Astrocyte of the cerebellum (primary cell): Measurements from ENCODE around the gene BFSP1.

Source experiments
- DNase-seq: peaks from one replicate; pipeline ENCODE4 v3.0.0-alpha.2; 2011; ENCODE audit warnings: low read depth
- H3K4me3 ChIP-seq: 2 replicates; pipeline ENCODE4 v1.5.1; 2011; ENCODE audit warnings: mild to moderate bottlenecking, low read depth, low read length, moderate library complexity
- CTCF ChIP-seq: IDR thresholded peaks from 2 replicates; pipeline ENCODE4 v1.5.1; 2012; ENCODE audit warnings: low read length, low read depth, moderate library complexity, mild to moderate bottlenecking; ENCODE audit errors: missing control alignments
- in situ Hi-C: cut with HindIII; loops from 2 replicates; pipeline ENCODE4 v1.10.0; 2017; ENCODE audit warnings: low sequenced_read_pairs

The BFSP1 gene

GRCh38 chr20:17536944-17537444 is 5.8 kb upstream of the BFSP1 start:
- H3K4me3 ChIP-seq, result no peak overlapping the region
- in situ Hi-C loops, result no loop called here
- peak; percentile 67 for DNase-seq
- TF ChIP-seq CTCF, result peak; percentile 94

GRCh38 chr20:17534077-17534476 is 2.9 kb upstream of the BFSP1 start:
- DNase-seq, result no peak
- H3K4me3 ChIP-seq, result no peak overlapping the region
- no peak for TF ChIP-seq CTCF
- in situ Hi-C loops, result no loop called here

GRCh38 chr20:17533396-17533795 is 2.2 kb upstream of the BFSP1 start:
- in situ Hi-C loops, result no loop called here
- no peak for TF ChIP-seq CTCF
- no peak for DNase-seq
- no peak overlapping the region for H3K4me3 ChIP-seq

- H3K4me3 ChIP-seq, result peak overlapping the region; percentile 40
- DNase-seq, result no peak
- in situ Hi-C loops, result no loop called here
- no peak for TF ChIP-seq CTCF
Observed at GRCh38 chr20:17531665-17532025, 466 bp upstream of the BFSP1 start.

- no peak for DNase-seq
- H3K4me3 ChIP-seq, result no peak overlapping the region
- TF ChIP-seq CTCF, result no peak
- in situ Hi-C loops, result no loop called here
Observed at GRCh38 chr20:17530153-17530552, 1.0 kb downstream of the BFSP1 start.

GRCh38 chr20:17529586-17529985 is 1.6 kb downstream of the BFSP1 start:
- no peak for TF ChIP-seq CTCF
- no peak for DNase-seq
- in situ Hi-C loops, result no loop called here
- no peak overlapping the region for H3K4me3 ChIP-seq

- no peak overlapping the region for H3K4me3 ChIP-seq
- in situ Hi-C loops, result no loop called here
- no peak for DNase-seq
- TF ChIP-seq CTCF, result no peak
Observed at GRCh38 chr20:17525650-17526049, 5.5 kb downstream of the BFSP1 start.
